Ishikawa (cell line): ENCODE results near the gene PDGFC.

Source experiments
- EP300 ChIP-seq: IDR thresholded peaks from 2 replicates; pipeline ENCODE4 v1.6.1; 2012; ENCODE audit warnings: borderline replicate concordance
- FOXM1 ChIP-seq: IDR thresholded peaks from 2 replicates; pipeline ENCODE4 v1.6.1; 2012; ENCODE audit warnings: low read depth, borderline replicate concordance
- YY1 ChIP-seq: IDR thresholded peaks from 2 replicates; pipeline ENCODE4 v1.6.1; 2012; ENCODE audit warnings: low read depth

- TF ChIP-seq YY1 = no peak
- no peak for TF ChIP-seq EP300
- TF ChIP-seq FOXM1 = no peak
These were observed 220.1 kb downstream of the PDGFC start for GRCh38 chr4:156751486-156751885.
